B cell (primary cell): ENCODE data around the gene BUB1. TPM values are rescaled to one million over a fixed set of nuclear protein-coding genes. Genes with fewer than 3 reads are reported as not detected.

Experiments
- ATAC-seq: fragments of 200-7000 bp; cut with Tn5 transposase; one replicate; pipeline ENCODE4 v1.10.0; 2021; ENCODE audit warnings: low read depth, mild to moderate bottlenecking, moderate number of reproducible peaks, moderate library complexity
- CTCF ChIA-PET: fragments of 350-600 bp; sonication (Branson Sonifier 250); formaldehyde crosslinking; loops from one replicate; lab custom pipeline; 2021; ENCODE audit warnings: antibody characterized with exemption, inconsistent platforms; lab: Charles Lee
- POLR2A ChIA-PET: fragments of 350-600 bp; sonication (Branson Sonifier 250); formaldehyde crosslinking; loops from one replicate; lab custom pipeline; 2021; ENCODE audit warnings: antibody characterized with exemption; lab: Charles Lee
- DNase-seq: peaks from one replicate; pipeline ENCODE4 v3.0.0; 2013
- H2AFZ ChIP-seq: 2 replicates; pipeline ENCODE4 v1.6.1; 2012; ENCODE audit warnings: mild to moderate bottlenecking, low read depth, low read length; ENCODE audit not compliant: insufficient read depth, poor library complexity, severe bottlenecking
- H3K27ac ChIP-seq, 2 donors: 1 replicate in 1 of 2; 2 replicates in 1 of 2; pipeline ENCODE4 v1.5.1; 2012 to 2013; ENCODE audit warnings: low read length in 2 of 2, mild to moderate bottlenecking in 2 of 2, moderate library complexity in 1 of 2
- H3K27me3 ChIP-seq, 4 experiments: fragments of 200-600 bp in 1 of 4; sonication (generic) in 1 of 4; replicated peaks in 1 of 4; 1 replicate in 2 of 4; 2 replicates in 2 of 4; pipeline versions ENCODE4 v1.6.1 to v1.7.0; 2013 to 2016; ENCODE audit warnings: low read length in 3 of 4, mild to moderate bottlenecking in 2 of 4, mixed read lengths in 1 of 4, moderate library complexity in 1 of 4; ENCODE audit not compliant: insufficient read depth in 4 of 4, control insufficient read depth in 3 of 4; ENCODE audit errors: control extremely low read depth in 1 of 4
- H3K36me3 ChIP-seq, 2 experiments: replicated peaks in 1 of 2; 1 replicate in 1 of 2; 2 replicates in 1 of 2; pipeline versions ENCODE4 v1.6.1 to v1.7.1; 2013; ENCODE audit warnings: low read length in 1 of 2; ENCODE audit not compliant: insufficient read depth in 2 of 2, control insufficient read depth in 1 of 2; ENCODE audit errors: control extremely low read depth in 1 of 2, extremely low read depth in 1 of 2
- H3K4me1 ChIP-seq, 2 donors: fragments of 200-600 bp in 1 of 2; sonication (generic) in 1 of 2; 1 replicate in 1 of 2; 2 replicates in 1 of 2; pipeline versions ENCODE4 v1.5.1 to v1.6.1; 2013 to 2017; ENCODE audit warnings: low read length in 2 of 2; ENCODE audit not compliant: control insufficient read depth in 2 of 2, insufficient read depth in 2 of 2
- H3K4me2 ChIP-seq: replicated peaks from 2 replicates; pipeline ENCODE3; 2012; ENCODE audit warnings: mild to moderate bottlenecking, low read depth, low read length; ENCODE audit not compliant: poor library complexity, severe bottlenecking
- H3K4me3 ChIP-seq, 5 experiments: fragments of 200-600 bp in 1 of 5; sonication (generic) in 1 of 5; 1 replicate in 3 of 5; 2 replicates in 2 of 5; pipeline versions ENCODE4 v1.5.1 to v1.7.0; 2011 to 2016; ENCODE audit warnings: low read length in 4 of 5, mild to moderate bottlenecking in 4 of 5, low read depth in 2 of 5, control low read depth in 1 of 5, moderate library complexity in 1 of 5; ENCODE audit not compliant: insufficient read depth in 1 of 5; ENCODE audit errors: control extremely low read depth in 1 of 5, extremely low read depth in 1 of 5
- H3K79me2 ChIP-seq: fragments of 200-600 bp; sonication (generic); one replicate; pipeline ENCODE4 v1.6.0; 2016; ENCODE audit warnings: low read length; ENCODE audit not compliant: control insufficient read depth, insufficient read depth
- H3K9ac ChIP-seq: fragments of 200-600 bp; sonication (generic); 2 replicates; pipeline ENCODE4 v1.6.1; 2017; ENCODE audit warnings: mild to moderate bottlenecking, low read length, moderate library complexity
- H3K9me3 ChIP-seq, 3 donors: one replicate each; pipeline versions ENCODE4 v1.6.1 to v1.7.1; 2013; ENCODE audit warnings: low read length in 2 of 3; ENCODE audit not compliant: control insufficient read depth in 2 of 3, insufficient read depth in 1 of 3; ENCODE audit errors: control extremely low read depth in 1 of 3
- H4K20me1 ChIP-seq: 2 replicates; pipeline ENCODE4 v1.6.0; 2012; ENCODE audit warnings: mild to moderate bottlenecking, low read length; ENCODE audit not compliant: insufficient read depth, control insufficient read depth, poor library complexity, severe bottlenecking
- H3K27ac Mint-ChIP-seq: one replicate; pipeline ENCODE4 v1.8.0; 2021; ENCODE audit warnings: mixed read lengths
- H3K27me3 Mint-ChIP-seq: one replicate; pipeline ENCODE4 v1.8.0; 2021; ENCODE audit warnings: mixed read lengths
- H3K4me1 Mint-ChIP-seq: one replicate; pipeline ENCODE4 v1.8.0; 2021; ENCODE audit warnings: mixed read lengths
- H3K4me3 Mint-ChIP-seq: one replicate; pipeline ENCODE4 v1.8.0; 2021; ENCODE audit warnings: mixed read lengths
- H3K9me3 Mint-ChIP-seq: one replicate; pipeline ENCODE4 v1.8.0; 2022; ENCODE audit warnings: mixed read lengths; ENCODE audit not compliant: insufficient read depth
- EZH2 ChIP-seq: IDR thresholded peaks from 2 replicates; pipeline ENCODE4 v1.6.1; 2012; ENCODE audit warnings: borderline replicate concordance, low read depth, mild to moderate bottlenecking, moderate library complexity, low read length; ENCODE audit not compliant: insufficient read depth, poor library complexity, severe bottlenecking
- WGBS: methylation state at CpG from one replicate; pipeline ENCODE4 v1.1.5; 2013; ENCODE audit warnings: missing lambda C conversion rate; ENCODE audit not compliant: insufficient coverage; 5-methylcytosine and 5-hydroxymethylcytosine counted together
- intact Hi-C: fragments of 100-400 bp; cut with micrococcal nuclease; formaldehyde crosslinking; loops from one replicate; pipeline ENCODE4 v1.10.0; 2022
- polyA plus RNA-seq: library from polyadenylated mRNA; depleted of rRNA; stranded (reverse); fragments of >200 nt; gene quantifications from 2 replicates; pipeline ENCODE4 v1.2.3, GENCODE V29; 2012
- total RNA-seq, 2 donors: library from RNA; stranded (reverse); fragments of 120-200 nt in 1 of 2; gene quantifications; 1 replicate in 1 of 2; 2 replicates in 1 of 2; pipeline versions ENCODE4 v1.2.3 to v1.2.4, GENCODE V29; 2013 to 2022
- TF ChIP-seq, protein P1 (sequence below): fragments of 200-600 bp; IDR thresholded peaks from one replicate; pipeline ENCODE4 v1.8.0; 2022; ENCODE audit warnings: antibody characterized with exemption, mild to moderate bottlenecking

The BUB1 gene
- total and polyA plus RNA-seq, 2 donors (not counting 1 experiment from before 2014, with no cell fraction given), result 0.85 to 2.0 TPM

DNA sequence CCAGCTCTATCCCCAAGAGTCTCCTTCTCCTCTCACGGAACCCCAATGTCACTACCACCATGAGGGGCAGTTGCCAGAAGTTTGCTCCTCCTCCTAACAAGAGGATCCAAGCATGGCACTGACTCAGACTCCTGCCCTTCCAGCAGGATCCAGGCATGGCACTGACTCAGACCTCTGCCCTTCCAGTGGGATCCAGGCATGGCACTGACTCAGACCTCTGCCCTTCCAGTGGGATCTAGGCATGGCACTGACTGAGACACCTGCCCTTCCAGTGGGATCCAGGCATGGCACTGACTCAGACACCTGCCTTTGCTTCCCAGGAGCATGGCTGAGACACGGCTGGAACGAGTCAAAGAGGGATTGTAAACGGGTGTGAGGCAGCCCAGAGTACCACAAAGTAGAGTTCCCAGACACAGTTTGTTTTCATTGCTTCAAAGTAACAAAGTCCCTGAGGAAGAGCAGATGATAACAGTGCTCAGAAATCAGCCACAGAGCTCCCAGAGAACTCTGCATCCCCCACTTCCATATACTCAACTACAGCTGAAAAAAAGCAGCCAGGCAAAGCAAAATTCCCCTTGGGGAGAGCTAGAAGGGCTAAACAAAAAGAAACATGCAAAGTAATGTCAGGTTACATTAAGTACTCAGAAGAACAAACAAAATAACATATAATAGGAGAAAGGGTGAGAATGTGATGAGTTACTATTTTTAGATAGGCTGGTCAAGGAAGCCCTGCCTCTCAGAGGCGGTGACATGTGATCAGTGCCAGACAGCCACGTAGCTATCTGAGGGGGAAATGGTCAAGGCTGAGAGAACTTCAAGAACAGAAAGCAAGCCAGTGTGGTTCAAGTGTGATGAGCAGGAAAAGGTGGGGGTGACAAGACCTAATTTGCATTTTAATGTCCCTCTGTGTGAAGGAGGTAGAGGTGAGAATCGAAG lies 3.0 kb downstream of the BUB1 start:
- no peaks in the 10 kb centered on the region for H3K27me3 Mint-ChIP-seq
- H3K4me1 ChIP-seq, result peaks cover 34 to 35% of the 10 kb centered on the region in 2 donors
- POLR2A ChIA-PET, result no interaction called here
- peak overlapping the region in 2 of 5 experiments; percentile 12 to 34 for H3K4me3 ChIP-seq
- WGBS, result 44% methylated on average over 6 of the region's 7 CpGs
- H3K9ac ChIP-seq, result peak overlapping the region; percentile 8
- CTCF ChIA-PET, result interaction anchor here (0.7 to 1.2 kb wide), 2 partner anchors 16 to 17 kb away, joined by 3 to 6 read pairs; no protein-coding TSS in a partner anchor
- peak overlapping the region; percentile 70 to 81 for H3K27ac ChIP-seq
- no peaks in the 10 kb centered on the region for H3K36me3 ChIP-seq
- peak overlapping the region; percentile 41 for H2AFZ ChIP-seq
- peak overlapping the region; percentile 77 for H3K27ac Mint-ChIP-seq
- ATAC-seq, result peak; percentile 72
- peak overlapping the region; percentile 73 for H3K4me3 Mint-ChIP-seq
- no peaks in the 10 kb centered on the region for H4K20me1 ChIP-seq
- intact Hi-C loops, result loop anchor here (2.0 to 10.0 kb wide), 3 partner anchors 1210 to 1602 kb away; partner anchors contain the start of genes ANAPC1, TMEM87B and ZC3H6
- peaks cover 10% of the 10 kb centered on the region for H3K79me2 ChIP-seq
- H3K9me3 Mint-ChIP-seq, result no peaks in the 10 kb centered on the region
- no peaks in the 10 kb centered on the region for H3K27me3 ChIP-seq
- H3K4me1 Mint-ChIP-seq, result peaks cover 40% of the 10 kb centered on the region
- peak overlapping the region; percentile 65 for H3K4me2 ChIP-seq
- TF ChIP-seq EZH2, result no peak
- TF ChIP-seq, protein P1, sequence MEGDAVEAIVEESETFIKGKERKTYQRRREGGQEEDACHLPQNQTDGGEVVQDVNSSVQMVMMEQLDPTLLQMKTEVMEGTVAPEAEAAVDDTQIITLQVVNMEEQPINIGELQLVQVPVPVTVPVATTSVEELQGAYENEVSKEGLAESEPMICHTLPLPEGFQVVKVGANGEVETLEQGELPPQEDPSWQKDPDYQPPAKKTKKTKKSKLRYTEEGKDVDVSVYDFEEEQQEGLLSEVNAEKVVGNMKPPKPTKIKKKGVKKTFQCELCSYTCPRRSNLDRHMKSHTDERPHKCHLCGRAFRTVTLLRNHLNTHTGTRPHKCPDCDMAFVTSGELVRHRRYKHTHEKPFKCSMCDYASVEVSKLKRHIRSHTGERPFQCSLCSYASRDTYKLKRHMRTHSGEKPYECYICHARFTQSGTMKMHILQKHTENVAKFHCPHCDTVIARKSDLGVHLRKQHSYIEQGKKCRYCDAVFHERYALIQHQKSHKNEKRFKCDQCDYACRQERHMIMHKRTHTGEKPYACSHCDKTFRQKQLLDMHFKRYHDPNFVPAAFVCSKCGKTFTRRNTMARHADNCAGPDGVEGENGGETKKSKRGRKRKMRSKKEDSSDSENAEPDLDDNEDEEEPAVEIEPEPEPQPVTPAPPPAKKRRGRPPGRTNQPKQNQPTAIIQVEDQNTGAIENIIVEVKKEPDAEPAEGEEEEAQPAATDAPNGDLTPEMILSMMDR, result no peak
- peak; percentile 91 for DNase-seq
- H3K9me3 ChIP-seq, result no peaks in the 10 kb centered on the region

DNA sequence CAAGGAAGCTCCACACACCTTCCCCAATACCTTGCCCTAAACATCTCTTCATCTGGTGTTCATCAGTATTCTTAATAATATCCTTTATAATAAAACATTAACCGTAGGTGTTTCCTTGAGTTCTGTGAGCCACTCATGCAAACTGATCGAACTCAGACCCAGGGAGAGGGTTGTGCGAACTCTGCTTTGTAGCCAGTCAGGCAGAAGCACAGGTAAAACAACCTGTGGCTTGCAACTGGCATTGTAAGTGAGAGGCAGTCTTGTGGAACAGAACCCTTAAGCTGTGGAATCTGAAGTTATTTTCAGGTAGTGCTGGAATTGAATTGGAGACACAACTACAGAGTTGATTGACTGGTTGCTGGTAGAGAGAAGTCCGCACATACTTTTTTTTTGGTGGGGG lies 4.7 kb downstream of the BUB1 start:
- H4K20me1 ChIP-seq, result no peaks in the 10 kb centered on the region
- H3K9ac ChIP-seq, result no peak overlapping the region
- no peak overlapping the region for H3K27ac ChIP-seq
- ChIA-PET POLR2A (no interaction called here), CTCF (no interaction called here)
- H3K4me3 Mint-ChIP-seq, result no peak overlapping the region
- 93% methylated on average over 3 of the region's 4 CpGs for WGBS
- no peaks in the 10 kb centered on the region for H3K27me3 Mint-ChIP-seq
- H3K79me2 ChIP-seq, result peaks cover 10% of the 10 kb centered on the region
- no peak overlapping the region for H3K27ac Mint-ChIP-seq
- H3K4me1 Mint-ChIP-seq, result peaks cover 28% of the 10 kb centered on the region
- no peaks in the 10 kb centered on the region for H3K9me3 ChIP-seq
- no peaks in the 10 kb centered on the region for H3K36me3 ChIP-seq
- no peaks in the 10 kb centered on the region for H3K27me3 ChIP-seq
- H3K4me3 ChIP-seq, result no peak overlapping the region
- H2AFZ ChIP-seq, result no peak overlapping the region
- H3K9me3 Mint-ChIP-seq, result no peaks in the 10 kb centered on the region
- ATAC-seq, result no peak
- peaks cover 24 to 25% of the 10 kb centered on the region in 2 donors for H3K4me1 ChIP-seq
- DNase-seq, result no peak
- no peak overlapping the region for H3K4me2 ChIP-seq
- TF ChIP-seq, protein P1, result no peak
- TF ChIP-seq EZH2, result no peak
- intact Hi-C loops, result loop anchor here (10.0 kb wide), 1 partner anchor 1212 kb away; the partner anchor contains the start of gene ANAPC1
